ENCODE results near the gene CTU2. TPM values are rescaled to one million over a fixed set of nuclear protein-coding genes. Genes with fewer than 3 reads are reported as not detected.
A peak's percentile ranks its signal among the peaks of the same experiment; 100 is the strongest.

Gene CTU2
- total RNA-seq, 1 donor from 2014 or later: 22.7 TPM

GRCh38 chr16:88693420-88694177, 12.7 kb upstream of the CTU2 start:
- intact Hi-C loops (cut with micrococcal nuclease): no loop called here
- ATAC-seq (no peak), DNase-seq (no peak)

GRCh38 chr16:88694221-88695087, 11.8 kb upstream of the CTU2 start:
- intact Hi-C loops (cut with micrococcal nuclease): no loop called here
- no peak for ATAC-seq
- DNase-seq: no peak

GRCh38 chr16:88695218-88695617, 11.1 kb upstream of the CTU2 start:
- DNase-seq (no peak), ATAC-seq (no peak)
- intact Hi-C loops (cut with micrococcal nuclease): no loop called here

- intact Hi-C loops (cut with micrococcal nuclease): no loop called here
- ATAC-seq (no peak), DNase-seq (no peak)
Measured at GRCh38 chr16:88695753-88696152, 10.6 kb upstream of the CTU2 start.

GRCh38 chr16:88696441-88696840, 9.9 kb upstream of the CTU2 start:
- ATAC-seq (no peak), DNase-seq (no peak)
- intact Hi-C loops (cut with micrococcal nuclease): no loop called here

GRCh38 chr16:88697116-88697830, 9.0 kb upstream of the CTU2 start:
- intact Hi-C loops (cut with micrococcal nuclease): no loop called here
- no peak for ATAC-seq

GRCh38 chr16:88697831-88698615, 8.3 kb upstream of the CTU2 start:
- intact Hi-C loops (cut with micrococcal nuclease): no loop called here
- peak; percentile 29 for DNase-seq

More at GRCh38 chr16:88697116-88697830, 9.0 kb upstream of the CTU2 start:
- DNase-seq: no peak

GRCh38 chr16:88698646-88699045, 7.7 kb upstream of the CTU2 start:
- DNase-seq (no peak), ATAC-seq (no peak)
- intact Hi-C loops (cut with micrococcal nuclease): no loop called here

More at GRCh38 chr16:88697831-88698615, 8.3 kb upstream of the CTU2 start:
- peak; percentile 9 for ATAC-seq

GRCh38 chr16:88699180-88699579, 7.1 kb upstream of the CTU2 start:
- intact Hi-C loops (cut with micrococcal nuclease): no loop called here
- DNase-seq (no peak), ATAC-seq (no peak)

GRCh38 chr16:88700322-88700635, 6.0 kb upstream of the CTU2 start:
- intact Hi-C loops (cut with micrococcal nuclease): no loop called here
- no peak for ATAC-seq
- no peak for DNase-seq

GRCh38 chr16:88700636-88701482, 5.4 kb upstream of the CTU2 start:
- intact Hi-C loops (cut with micrococcal nuclease): no loop called here
- DNase-seq (peak; percentile 93), ATAC-seq (peak; percentile 80)

GRCh38 chr16:88701581-88702370, 4.5 kb upstream of the CTU2 start:
- DNase-seq: peak; percentile 33
- intact Hi-C loops (cut with micrococcal nuclease): no loop called here
- ATAC-seq: no peak

GRCh38 chr16:88702371-88703210, 3.7 kb upstream of the CTU2 start:
- DNase-seq: peak; percentile 29
- ATAC-seq: no peak
- intact Hi-C loops (cut with micrococcal nuclease): no loop called here

GRCh38 chr16:88703486-88704309, 2.6 kb upstream of the CTU2 start:
- intact Hi-C loops (cut with micrococcal nuclease): no loop called here
- ATAC-seq (peak; percentile 7), DNase-seq (peak; percentile 67)

- intact Hi-C loops (cut with micrococcal nuclease): no loop called here
- ATAC-seq (no peak), DNase-seq (no peak)
Measured at GRCh38 chr16:88705076-88705684, 1.1 kb upstream of the CTU2 start.
